ENCODE data around the gene PAQR7. TPM values are rescaled to one million over a fixed set of nuclear protein-coding genes. Genes with fewer than 3 reads are reported as not detected.

Gene PAQR7
- 10 to 100 TPM in 1 of 2 donors, 1 to 10 TPM in 1; 7.6 to 12.1 TPM for total RNA-seq
- polyA plus RNA-seq, result 1 to 10 TPM; 4.2 to 5.6 TPM
- long read RNA-seq, donor 1, transcript PAQR7-201 (2 exons, 3,297 nt), result major isoform, 10 of 17 reads
- long read RNA-seq, donor 1, partial matches to known transcripts, result 7 of 17 reads
- long read RNA-seq, donor 1, other reads (novel, unspliced or antisense), result 0 of 17 reads
- long read RNA-seq, donor 2, result 0 reads
- long read RNA-seq, donor 3, result 0 reads
- long read RNA-seq, donor 4, result 0 reads
- long read RNA-seq, donor 5, partial matches to known transcripts, result 0 of 2 reads
- long read RNA-seq, donor 5, other reads (novel, unspliced or antisense), result 0 of 2 reads

DNA sequence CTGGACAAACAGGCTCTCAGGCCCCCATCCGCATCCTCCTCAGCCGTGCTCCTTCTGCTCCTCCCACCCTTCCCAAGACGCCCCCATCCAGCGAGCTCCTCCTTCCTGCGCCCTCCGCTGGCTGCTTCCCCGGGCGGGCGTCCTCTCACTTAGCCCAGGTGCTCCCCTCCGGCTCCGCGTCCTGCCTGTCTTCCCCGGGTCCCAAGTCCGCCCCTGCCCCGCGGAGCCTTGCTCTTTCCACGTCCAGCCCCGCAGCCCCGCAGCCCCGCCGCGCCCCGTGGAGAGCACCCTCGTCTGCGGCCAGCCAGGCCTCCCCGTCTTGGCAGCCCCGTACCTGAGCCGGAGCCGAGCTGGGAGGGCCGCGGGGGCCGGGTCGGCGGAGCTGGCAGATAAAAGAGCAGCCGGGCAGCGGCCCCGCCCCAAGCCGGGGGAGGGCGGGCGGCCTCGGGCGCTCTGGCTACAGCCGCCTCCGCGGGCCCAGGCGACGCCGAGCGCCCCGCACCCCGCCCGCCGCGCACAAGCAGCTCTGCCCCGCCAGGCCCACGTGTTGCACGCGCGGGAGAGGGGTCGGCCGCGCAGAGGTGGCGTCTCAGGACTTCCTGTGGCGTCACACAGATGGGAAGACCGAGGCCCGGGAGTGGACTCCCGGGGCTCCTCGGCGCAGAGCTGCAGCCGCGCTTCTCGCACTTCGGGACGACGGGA is at the start of gene PAQR7:
Gene PAQR7, minus strand, starts transcription at position 555 of the 702 bp plus-strand sequence. CDS start 11,869 bp downstream, outside the sequence.
- 0% methylated on average over 52 to 75 of the region's 75 CpGs for WGBS, 2 donors
- Histone ChIP-seq H3K9me3 (ENCODE audit: control insufficient read depth in 4 of 4, insufficient read depth in 3 of 4, low read length in 3 of 4) (no peaks in the 10 kb centered on the region), H3K9ac (ENCODE audit: insufficient read depth in 1 of 2, low read length in 2 of 2) (peak within 1 kb of the TSS; percentile 31 to 56), H3K27me3 (ENCODE audit: control insufficient read depth in 3 of 3, insufficient read depth in 3 of 3, low read length in 2 of 3) (no peaks in the 10 kb centered on the region), H3K27ac (ENCODE audit: low read depth in 1 of 2, low read length in 1 of 2) (peak within 1 kb of the TSS; percentile 46 to 76), H3K4me1 (ENCODE audit: control insufficient read depth in 5 of 5, insufficient read depth in 5 of 5, low read length in 5 of 5) (peaks cover 0 to 27% (median 8%) of the 10 kb centered on the region in 5 donors), H3K4me3 (peak within 1 kb of the TSS; percentile 43), H3K36me3 (ENCODE audit: control insufficient read depth in 4 of 4, insufficient read depth in 4 of 4, low read length in 4 of 4) (peaks cover 0 to 3% (median 1%) of the 10 kb centered on the region in 4 donors)
- DNase-seq (peak; percentile 84 to 93 (median 86)), ATAC-seq (ENCODE audit: insufficient read depth, low FRiP score) (peak; percentile 91)
- TF ChIP-seq, protein P1, sequence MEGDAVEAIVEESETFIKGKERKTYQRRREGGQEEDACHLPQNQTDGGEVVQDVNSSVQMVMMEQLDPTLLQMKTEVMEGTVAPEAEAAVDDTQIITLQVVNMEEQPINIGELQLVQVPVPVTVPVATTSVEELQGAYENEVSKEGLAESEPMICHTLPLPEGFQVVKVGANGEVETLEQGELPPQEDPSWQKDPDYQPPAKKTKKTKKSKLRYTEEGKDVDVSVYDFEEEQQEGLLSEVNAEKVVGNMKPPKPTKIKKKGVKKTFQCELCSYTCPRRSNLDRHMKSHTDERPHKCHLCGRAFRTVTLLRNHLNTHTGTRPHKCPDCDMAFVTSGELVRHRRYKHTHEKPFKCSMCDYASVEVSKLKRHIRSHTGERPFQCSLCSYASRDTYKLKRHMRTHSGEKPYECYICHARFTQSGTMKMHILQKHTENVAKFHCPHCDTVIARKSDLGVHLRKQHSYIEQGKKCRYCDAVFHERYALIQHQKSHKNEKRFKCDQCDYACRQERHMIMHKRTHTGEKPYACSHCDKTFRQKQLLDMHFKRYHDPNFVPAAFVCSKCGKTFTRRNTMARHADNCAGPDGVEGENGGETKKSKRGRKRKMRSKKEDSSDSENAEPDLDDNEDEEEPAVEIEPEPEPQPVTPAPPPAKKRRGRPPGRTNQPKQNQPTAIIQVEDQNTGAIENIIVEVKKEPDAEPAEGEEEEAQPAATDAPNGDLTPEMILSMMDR (IDR thresholded peaks at IDR 0.05; ENCODE audit: control extremely low read depth, extremely low read depth), result no peak

DNA sequence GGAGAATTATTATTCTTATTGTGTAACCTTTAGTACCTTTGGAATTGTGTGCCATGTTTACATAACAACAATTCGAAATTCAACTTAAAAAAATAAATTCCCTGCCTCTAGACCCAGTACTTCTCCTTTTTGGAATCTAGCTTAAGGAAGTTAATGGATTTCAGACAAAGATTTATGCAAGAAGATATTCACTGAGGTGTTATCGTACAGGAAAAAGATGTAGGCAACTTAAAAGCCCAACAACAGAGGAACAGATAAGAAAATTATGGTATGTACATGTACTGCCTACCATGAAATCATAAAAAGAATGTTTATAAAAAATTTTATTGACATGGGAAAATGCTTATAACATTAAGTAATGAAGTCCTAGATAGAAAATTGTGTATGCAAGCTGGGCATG is 48.9 kb upstream of the PAQR7 start:
- Histone ChIP-seq H3K4me1 (ENCODE audit: control insufficient read depth in 5 of 5, insufficient read depth in 5 of 5, low read length in 5 of 5) (peaks cover 0 to 21% (median 5%) of the 10 kb centered on the region in 5 donors), H3K9ac (ENCODE audit: insufficient read depth in 1 of 2, low read length in 2 of 2) (no peak overlapping the region), H3K4me3 (no peak overlapping the region), H3K36me3 (ENCODE audit: control insufficient read depth in 4 of 4, insufficient read depth in 4 of 4, low read length in 4 of 4) (no peaks in the 10 kb centered on the region), H3K27me3 (ENCODE audit: control insufficient read depth in 3 of 3, insufficient read depth in 3 of 3, low read length in 2 of 3) (peaks cover 0 to 25% (median 4%) of the 10 kb centered on the region in 3 donors), H3K27ac (ENCODE audit: low read depth in 1 of 2, low read length in 1 of 2) (no peak overlapping the region), H3K9me3 (ENCODE audit: control insufficient read depth in 4 of 4, insufficient read depth in 3 of 4, low read length in 3 of 4) (no peaks in the 10 kb centered on the region)
- no peak for ATAC-seq (ENCODE audit: insufficient read depth, low FRiP score)
- no peak for DNase-seq
- 25 to 51% methylated on average over 2 of the region's 2 CpGs for WGBS, 2 donors
- TF ChIP-seq, protein P1 (IDR thresholded peaks at IDR 0.05; ENCODE audit: control extremely low read depth, extremely low read depth), result no peak

GRCh38 chr1:25922971-25923552 is 47.6 kb upstream of the PAQR7 start:
- peak overlapping the region; percentile 42 for H3K4me3 ChIP-seq
- 0 to 1% methylated on average over 32 of the region's 32 CpGs for WGBS, 2 donors
- peak overlapping the region; percentile 70 to 90 for H3K27ac ChIP-seq (ENCODE audit: low read depth in 1 of 2, low read length in 1 of 2)
- TF ChIP-seq, protein P1 (IDR thresholded peaks at IDR 0.05; ENCODE audit: control extremely low read depth, extremely low read depth), result no peak
- H3K36me3 ChIP-seq (ENCODE audit: control insufficient read depth in 4 of 4, insufficient read depth in 4 of 4, low read length in 4 of 4), result no peaks in the 10 kb centered on the region
- peak; percentile 58 for ATAC-seq (ENCODE audit: insufficient read depth, low FRiP score)
- H3K9ac ChIP-seq (ENCODE audit: insufficient read depth in 1 of 2, low read length in 2 of 2), result no peak overlapping the region
- no peaks in the 10 kb centered on the region for H3K9me3 ChIP-seq (ENCODE audit: control insufficient read depth in 4 of 4, insufficient read depth in 3 of 4, low read length in 3 of 4)
- peaks cover 0 to 21% (median 5%) of the 10 kb centered on the region in 5 donors for H3K4me1 ChIP-seq (ENCODE audit: control insufficient read depth in 5 of 5, insufficient read depth in 5 of 5, low read length in 5 of 5)
- peaks cover 0 to 25% (median 4%) of the 10 kb centered on the region in 3 donors for H3K27me3 ChIP-seq (ENCODE audit: control insufficient read depth in 3 of 3, insufficient read depth in 3 of 3, low read length in 2 of 3)
- peak; percentile 47 to 53 (median 49) for DNase-seq
